ENCODE data around the gene GJA9.

DNA sequence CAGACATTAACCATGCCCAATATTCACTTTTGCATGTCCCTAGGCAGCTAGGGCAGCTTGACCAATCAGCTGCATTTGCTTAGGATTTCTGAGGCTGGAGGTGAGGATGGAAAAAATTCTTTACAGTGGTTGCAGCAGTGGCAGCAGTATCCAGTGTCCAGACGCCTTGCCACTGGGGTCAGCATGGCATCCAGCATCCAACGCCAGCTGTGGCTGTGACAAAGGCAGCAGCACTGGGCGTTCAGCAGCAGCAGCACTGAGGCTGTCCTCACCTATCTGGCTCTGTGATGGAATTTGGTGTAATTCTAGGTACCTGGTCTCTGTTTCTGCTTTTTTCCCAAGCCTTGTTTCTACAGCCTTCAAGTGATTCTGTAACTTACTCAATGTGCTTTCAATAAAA lies 44.7 kb upstream of the GJA9 start:
- TF ChIP-seq CTCF (conservative IDR thresholded peaks at IDR 0.05; ENCODE audit: low read depth, low read length) (no peak), EZH2 (IDR thresholded peaks at IDR 0.05; ENCODE audit: borderline replicate concordance, low read depth, low read length, poor library complexity, severe bottlenecking) (no peak)
